ENCODE results near the gene ACSS1.

DNA sequence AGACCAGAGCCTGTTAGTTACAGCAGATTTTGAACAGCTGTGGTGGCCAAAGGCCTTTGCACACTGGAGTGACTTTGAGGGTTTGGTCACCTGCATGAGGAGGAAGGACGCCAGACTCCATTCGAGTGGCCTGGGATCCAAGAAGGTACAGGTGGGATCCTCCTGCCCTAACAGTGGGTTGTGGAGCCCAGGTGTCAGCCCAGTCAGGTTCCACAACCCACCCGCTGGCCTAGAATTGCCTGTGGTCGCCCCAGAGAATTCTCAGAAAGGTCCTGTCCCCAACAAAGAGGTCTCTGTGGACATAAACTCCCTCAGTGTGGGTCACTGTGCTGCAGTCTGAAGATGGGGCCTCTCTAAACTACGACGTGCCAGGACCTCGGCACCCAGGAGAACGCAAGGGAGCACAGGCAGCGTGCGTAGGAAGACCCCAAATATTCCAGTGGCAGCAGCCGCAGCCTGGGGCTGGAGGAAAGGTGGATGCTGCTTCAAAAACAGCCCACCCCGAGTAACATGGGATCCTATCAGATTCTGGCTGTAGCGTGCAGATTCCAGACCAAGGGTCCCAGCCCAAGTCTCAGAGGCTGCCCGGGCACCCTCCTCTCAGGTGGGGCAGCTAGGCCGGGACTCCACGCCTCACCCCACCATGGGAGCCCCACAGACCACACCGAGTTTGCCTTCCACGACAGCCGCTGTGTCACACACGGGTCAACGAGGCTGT is 16.0 kb downstream of the ACSS1 start:
- TF ChIP-seq, protein P1, sequence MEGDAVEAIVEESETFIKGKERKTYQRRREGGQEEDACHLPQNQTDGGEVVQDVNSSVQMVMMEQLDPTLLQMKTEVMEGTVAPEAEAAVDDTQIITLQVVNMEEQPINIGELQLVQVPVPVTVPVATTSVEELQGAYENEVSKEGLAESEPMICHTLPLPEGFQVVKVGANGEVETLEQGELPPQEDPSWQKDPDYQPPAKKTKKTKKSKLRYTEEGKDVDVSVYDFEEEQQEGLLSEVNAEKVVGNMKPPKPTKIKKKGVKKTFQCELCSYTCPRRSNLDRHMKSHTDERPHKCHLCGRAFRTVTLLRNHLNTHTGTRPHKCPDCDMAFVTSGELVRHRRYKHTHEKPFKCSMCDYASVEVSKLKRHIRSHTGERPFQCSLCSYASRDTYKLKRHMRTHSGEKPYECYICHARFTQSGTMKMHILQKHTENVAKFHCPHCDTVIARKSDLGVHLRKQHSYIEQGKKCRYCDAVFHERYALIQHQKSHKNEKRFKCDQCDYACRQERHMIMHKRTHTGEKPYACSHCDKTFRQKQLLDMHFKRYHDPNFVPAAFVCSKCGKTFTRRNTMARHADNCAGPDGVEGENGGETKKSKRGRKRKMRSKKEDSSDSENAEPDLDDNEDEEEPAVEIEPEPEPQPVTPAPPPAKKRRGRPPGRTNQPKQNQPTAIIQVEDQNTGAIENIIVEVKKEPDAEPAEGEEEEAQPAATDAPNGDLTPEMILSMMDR (IDR thresholded peaks at IDR 0.05; ENCODE audit: low read depth, low read length, poor library complexity, severe bottlenecking): no peak
- TF ChIP-seq EZH2phosphoT487 (IDR thresholded peaks at IDR 0.05; ENCODE audit: borderline replicate concordance, low read length): no peak

Measured in DOHH2 (cell line).